SKM-1 (cell line): ENCODE data around the gene HEXIM1.

ENCODE experiments used
- DNase-seq: peaks from one replicate; lab custom pipeline; 2025; ENCODE audit not compliant: unreplicated experiment; lab: John Stamatoyannopoulos, UW

Gene HEXIM1

GRCh38 chr17:45170931-45171337, 22.7 kb downstream of the HEXIM1 start:
- DNase-seq: no peak

GRCh38 chr17:45171338-45172231, 23.3 kb downstream of the HEXIM1 start:
- no peak for DNase-seq

- DNase-seq: no peak
These were observed 23.9 kb downstream of the HEXIM1 start for GRCh38 chr17:45172232-45172540.

- DNase-seq: no peak
These were observed 24.4 kb downstream of the HEXIM1 start for GRCh38 chr17:45172541-45173286.

- no peak for DNase-seq
These were observed 27.5 kb downstream of the HEXIM1 start for GRCh38 chr17:45175759-45176115.

GRCh38 chr17:45177563-45177962, 29.3 kb downstream of the HEXIM1 start:
- no peak for DNase-seq

- no peak for DNase-seq
These were observed 35.9 kb downstream of the HEXIM1 start for GRCh38 chr17:45184144-45184543.

- no peak for DNase-seq
These were observed 38.6 kb downstream of the HEXIM1 start for GRCh38 chr17:45186801-45187354.

GRCh38 chr17:45189009-45189408, 40.7 kb downstream of the HEXIM1 start:
- DNase-seq: no peak

GRCh38 chr17:45190503-45191255, 42.4 kb downstream of the HEXIM1 start:
- DNase-seq: no peak

GRCh38 chr17:45195424-45195823, 47.1 kb downstream of the HEXIM1 start:
- no peak for DNase-seq

GRCh38 chr17:45197108-45197507, 48.8 kb downstream of the HEXIM1 start:
- no peak for DNase-seq

- peak; percentile 76 for DNase-seq
These were observed 49.5 kb downstream of the HEXIM1 start for GRCh38 chr17:45197555-45198334.

GRCh38 chr17:45200701-45201100, 52.4 kb downstream of the HEXIM1 start:
- DNase-seq: peak; percentile 97

- no peak for DNase-seq
These were observed 53.2 kb downstream of the HEXIM1 start for GRCh38 chr17:45201457-45201856.
